Endodermal cell (in vitro differentiated cells): Measurements from ENCODE around the gene RAB34. TPM values are rescaled to one million over a fixed set of nuclear protein-coding genes. Genes with fewer than 3 reads are reported as not detected.

Source experiments
- DNase-seq: peaks from one replicate; pipeline ENCODE4 v3.0.0-alpha.2; 2017
- H3K27ac ChIP-seq: 2 replicates; pipeline ENCODE4 v1.5.1; 2013; ENCODE audit warnings: mild to moderate bottlenecking, low read depth, low read length, moderate library complexity
- H3K27me3 ChIP-seq: 2 replicates; pipeline ENCODE4 v1.6.1; 2013; ENCODE audit warnings: mild to moderate bottlenecking, low read length, moderate library complexity; ENCODE audit not compliant: insufficient read depth, control insufficient read depth, poor library complexity, severe bottlenecking
- H3K36me3 ChIP-seq: 2 replicates; pipeline ENCODE4 v1.7.0; 2013; ENCODE audit warnings: mild to moderate bottlenecking, low read length, moderate library complexity; ENCODE audit not compliant: control insufficient read depth, insufficient read depth
- H3K4me1 ChIP-seq: one replicate; pipeline ENCODE4 v1.7.0; 2013; ENCODE audit warnings: low read length; ENCODE audit not compliant: control insufficient read depth, insufficient read depth
- H3K4me3 ChIP-seq: 2 replicates; pipeline ENCODE4 v1.5.1; 2013; ENCODE audit warnings: mild to moderate bottlenecking, low read length, moderate library complexity
- H3K9ac ChIP-seq: 2 replicates; pipeline ENCODE4 v1.6.1; 2013; ENCODE audit warnings: mild to moderate bottlenecking, low read length, moderate library complexity; ENCODE audit not compliant: poor library complexity, severe bottlenecking; ENCODE audit errors: extremely low read depth
- H3K9me3 ChIP-seq: 2 replicates; pipeline ENCODE4 v1.6.1; 2013; ENCODE audit warnings: mild to moderate bottlenecking, low read length, moderate library complexity; ENCODE audit not compliant: control insufficient read depth
- H3K27ac Mint-ChIP-seq: 2 replicates; pipeline ENCODE4 v1.8.0; 2020; ENCODE audit warnings: mixed read lengths
- H3K27me3 Mint-ChIP-seq: 2 replicates; pipeline ENCODE4 v1.8.0; 2021; ENCODE audit warnings: mild to moderate bottlenecking, mixed read lengths; ENCODE audit not compliant: insufficient read depth
- H3K36me3 Mint-ChIP-seq: 2 replicates; pipeline ENCODE4 v1.8.0; 2020; ENCODE audit warnings: low read depth, mixed read lengths
- H3K4me1 Mint-ChIP-seq: 2 replicates; pipeline ENCODE4 v1.8.0; 2020; ENCODE audit warnings: mixed read lengths
- H3K4me3 Mint-ChIP-seq: 2 replicates; pipeline ENCODE4 v1.8.0; 2020; ENCODE audit warnings: mild to moderate bottlenecking, moderate library complexity, mixed read lengths
- H3K9me3 Mint-ChIP-seq: 2 replicates; pipeline ENCODE4 v1.8.0; 2020; ENCODE audit warnings: mild to moderate bottlenecking, mixed read lengths
- CTCF ChIP-seq: fragments of 200-600 bp; sonication (generic); conservative IDR thresholded peaks from 2 replicates; pipeline ENCODE4 v1.5.0; 2021; ENCODE audit warnings: antibody characterized with exemption, mild to moderate bottlenecking
- WGBS, 2 experiments: methylation state at CpG; one replicate each; pipeline versions ENCODE4 v1.1.5 to v1.1.7; 2013; ENCODE audit warnings: missing lambda C conversion rate in 2 of 2, mixed read lengths in 1 of 2; ENCODE audit not compliant: insufficient coverage in 1 of 2, insufficient read length in 1 of 2; 5-methylcytosine and 5-hydroxymethylcytosine counted together
- total RNA-seq, 2 donors: library from RNA; stranded (reverse); fragmentation: NEBNext Ultra II Directional in 1 of 2; extraction: Animal tissue kit (Norgen Biotek cat#: 25700) in 1 of 2; gene quantifications; 2 replicates in 1 of 2; 3 replicates in 1 of 2; pipeline ENCODE4 v1.2.1, GENCODE V29; 2021

Gene RAB34
- total RNA-seq, 2 donors from 2014 or later, result 111 to 112 TPM

- Histone ChIP-seq H3K9me3 (no peaks in the 10 kb centered on the region), H3K27ac (peak overlapping the region; percentile 39), H3K27me3 (no peaks in the 10 kb centered on the region), H3K36me3 (peaks cover 67% of the 10 kb centered on the region), H3K4me1 (no peaks in the 10 kb centered on the region), H3K4me3 (no peak overlapping the region), H3K9ac (no peak overlapping the region)
- peaks cover 11% of the 10 kb centered on the region for H3K4me1 Mint-ChIP-seq
- no peaks in the 10 kb centered on the region for H3K27me3 Mint-ChIP-seq
- H3K4me3 Mint-ChIP-seq, result no peak overlapping the region
- no peak for DNase-seq
- peaks cover 60% of the 10 kb centered on the region for H3K36me3 Mint-ChIP-seq
- no peaks in the 10 kb centered on the region for H3K9me3 Mint-ChIP-seq
- H3K27ac Mint-ChIP-seq, result peak overlapping the region; percentile 35
- WGBS, 2 experiments, result 86 to 100% methylated on average over 1 of the region's 1 CpG
- no peak for TF ChIP-seq CTCF
Observed at GRCh38 chr17:28667870-28668269, 49.8 kb downstream of the RAB34 start.

- Mint-ChIP-seq H3K4me1 (peaks cover 14% of the 10 kb centered on the region), H3K36me3 (peaks cover 53% of the 10 kb centered on the region), H3K9me3 (peaks cover 7% of the 10 kb centered on the region), H3K4me3 (no peak overlapping the region), H3K27ac (peak overlapping the region; percentile 8), H3K27me3 (no peaks in the 10 kb centered on the region)
- Histone ChIP-seq H3K4me1 (no peaks in the 10 kb centered on the region), H3K9ac (no peak overlapping the region), H3K36me3 (peaks cover 48% of the 10 kb centered on the region), H3K9me3 (peaks cover 3% of the 10 kb centered on the region), H3K4me3 (no peak overlapping the region), H3K27ac (no peak overlapping the region), H3K27me3 (no peaks in the 10 kb centered on the region)
- no peak for DNase-seq
- 88 to 99% methylated on average over 2 of the region's 2 CpGs for WGBS, 2 experiments
- TF ChIP-seq CTCF, result no peak
Observed at GRCh38 chr17:28665994-28666393, 51.7 kb downstream of the RAB34 start.

Other genes starting within 250 kb of the RAB34 start
- gene SLC13A2, start 244.2 kb downstream of the RAB34 start, total RNA-seq, result not detected
- gene FOXN1, start 211.5 kb downstream of the RAB34 start, total RNA-seq, result not detected
- 10 to 100 TPM; 46.7 to 59.0 TPM for gene UNC119, start 165.2 kb downstream of the RAB34 start, total RNA-seq
- 10 to 100 TPM; 34.9 to 43.0 TPM for gene PIGS, start 146.3 kb downstream of the RAB34 start, total RNA-seq
- gene ALDOC, start 141.0 kb downstream of the RAB34 start, total RNA-seq, result 10 to 100 TPM; 12.3 to 14.1 TPM
- gene SPAG5, start 118.8 kb downstream of the RAB34 start, total RNA-seq, result 100 to 1,000 TPM in 1 of 2 donors, 10 to 100 TPM in 1; 84.8 to 132 TPM
- gene RSKR, start 103.7 kb downstream of the RAB34 start, total RNA-seq, result 10 to 100 TPM; 25.5 to 27.6 TPM
- gene BLTP2, start 72.7 kb downstream of the RAB34 start, total RNA-seq, result 100 to 1,000 TPM; 132 to 144 TPM
- 10 to 100 TPM; 40.6 to 42.6 TPM for gene SDF2, start 56.0 kb downstream of the RAB34 start, total RNA-seq
- gene SUPT6H, start 55.7 kb downstream of the RAB34 start, total RNA-seq, result 10 to 100 TPM; 54.4 to 72.1 TPM
- gene PROCA1, start 6.0 kb downstream of the RAB34 start, total RNA-seq, result 10 to 100 TPM; 28.7 to 41.6 TPM
- gene RPL23A, start 2.1 kb upstream of the RAB34 start, total RNA-seq, result 1,000 to 10,000 TPM; 1,639 TPM
- gene TLCD1, start 8.4 kb upstream of the RAB34 start, total RNA-seq, result 10 to 100 TPM; 17.0 to 22.9 TPM
- 10 to 100 TPM; 11.2 to 15.7 TPM for gene NEK8, start 10.9 kb upstream of the RAB34 start, total RNA-seq
- gene TRAF4, start 26.1 kb upstream of the RAB34 start, total RNA-seq, result 100 to 1,000 TPM; 168 to 169 TPM
- gene FAM222B, start 124.9 kb upstream of the RAB34 start, total RNA-seq, result 10 to 100 TPM; 59.2 to 75.7 TPM
- 10 to 100 TPM; 54.2 to 60.9 TPM for gene ERAL1, start 137.1 kb upstream of the RAB34 start, total RNA-seq
- 100 to 1,000 TPM; 195 to 215 TPM for gene FLOT2, start 179.9 kb upstream of the RAB34 start, total RNA-seq
- 10 to 100 TPM; 19.1 to 24.8 TPM for gene DHRS13, start 185.2 kb upstream of the RAB34 start, total RNA-seq
- 10 to 100 TPM; 60.0 to 61.0 TPM for gene PHF12, start 233.7 kb upstream of the RAB34 start, total RNA-seq